Measurements from ENCODE around the gene KRT72.

Gene KRT72

DNA sequence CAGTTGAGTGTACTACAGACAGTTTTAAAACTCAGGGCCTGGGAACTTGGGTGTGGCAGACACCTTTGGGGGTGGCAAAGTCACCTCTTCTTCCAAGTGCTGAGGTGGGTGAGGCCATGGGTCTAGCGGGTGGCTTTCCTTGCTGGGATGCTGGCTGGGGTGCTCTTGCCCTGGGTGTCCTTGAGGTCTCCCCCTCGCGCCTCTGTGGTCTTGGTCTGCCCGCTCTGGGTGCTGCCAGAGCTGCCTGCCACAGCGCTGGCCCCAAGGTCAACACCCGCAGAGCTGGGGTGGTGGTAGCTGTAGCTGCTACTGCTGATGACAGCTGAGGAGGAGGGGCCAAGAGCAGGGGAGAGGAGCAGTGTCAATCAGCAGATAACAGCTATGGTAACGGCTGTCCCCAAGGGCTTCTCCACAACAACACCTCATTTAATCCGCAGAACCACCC is 34.4 kb downstream of the KRT72 start:
- Histone ChIP-seq H3K4me1 (ENCODE audit: control insufficient read depth, low read length) (no peaks in the 10 kb centered on the region), H3K79me2 (ENCODE audit: control insufficient read depth, low read length) (no peaks in the 10 kb centered on the region), H3K36me3 (ENCODE audit: control insufficient read depth, low read length) (no peaks in the 10 kb centered on the region), H3K4me2 (ENCODE audit: low read length) (no peak overlapping the region), H3K4me3 (ENCODE audit: low read length) (no peak overlapping the region), H3K27ac (ENCODE audit: low read depth, low read length) (no peak overlapping the region), H3K9me3 (ENCODE audit: control insufficient read depth, insufficient read depth, low read length) (no peaks in the 10 kb centered on the region), H4K20me1 (ENCODE audit: control insufficient read depth, insufficient read depth, low read depth, low read length) (no peaks in the 10 kb centered on the region), H3F3A (ENCODE audit: control insufficient read depth, insufficient read depth) (no peaks in the 10 kb centered on the region), H3K9me2 (replicated peaks; ENCODE audit: control insufficient read depth, low read length) (no peaks in the 10 kb centered on the region), H3K27me3 (ENCODE audit: control insufficient read depth, low read length) (peaks cover 15% of the 10 kb centered on the region; the same call in 1 of the 2 replicates)
- TF ChIP-seq, protein P1, sequence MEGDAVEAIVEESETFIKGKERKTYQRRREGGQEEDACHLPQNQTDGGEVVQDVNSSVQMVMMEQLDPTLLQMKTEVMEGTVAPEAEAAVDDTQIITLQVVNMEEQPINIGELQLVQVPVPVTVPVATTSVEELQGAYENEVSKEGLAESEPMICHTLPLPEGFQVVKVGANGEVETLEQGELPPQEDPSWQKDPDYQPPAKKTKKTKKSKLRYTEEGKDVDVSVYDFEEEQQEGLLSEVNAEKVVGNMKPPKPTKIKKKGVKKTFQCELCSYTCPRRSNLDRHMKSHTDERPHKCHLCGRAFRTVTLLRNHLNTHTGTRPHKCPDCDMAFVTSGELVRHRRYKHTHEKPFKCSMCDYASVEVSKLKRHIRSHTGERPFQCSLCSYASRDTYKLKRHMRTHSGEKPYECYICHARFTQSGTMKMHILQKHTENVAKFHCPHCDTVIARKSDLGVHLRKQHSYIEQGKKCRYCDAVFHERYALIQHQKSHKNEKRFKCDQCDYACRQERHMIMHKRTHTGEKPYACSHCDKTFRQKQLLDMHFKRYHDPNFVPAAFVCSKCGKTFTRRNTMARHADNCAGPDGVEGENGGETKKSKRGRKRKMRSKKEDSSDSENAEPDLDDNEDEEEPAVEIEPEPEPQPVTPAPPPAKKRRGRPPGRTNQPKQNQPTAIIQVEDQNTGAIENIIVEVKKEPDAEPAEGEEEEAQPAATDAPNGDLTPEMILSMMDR (IDR thresholded peaks at IDR 0.05; ENCODE audit: low read depth, low read length, poor library complexity, severe bottlenecking): no peak

DNA sequence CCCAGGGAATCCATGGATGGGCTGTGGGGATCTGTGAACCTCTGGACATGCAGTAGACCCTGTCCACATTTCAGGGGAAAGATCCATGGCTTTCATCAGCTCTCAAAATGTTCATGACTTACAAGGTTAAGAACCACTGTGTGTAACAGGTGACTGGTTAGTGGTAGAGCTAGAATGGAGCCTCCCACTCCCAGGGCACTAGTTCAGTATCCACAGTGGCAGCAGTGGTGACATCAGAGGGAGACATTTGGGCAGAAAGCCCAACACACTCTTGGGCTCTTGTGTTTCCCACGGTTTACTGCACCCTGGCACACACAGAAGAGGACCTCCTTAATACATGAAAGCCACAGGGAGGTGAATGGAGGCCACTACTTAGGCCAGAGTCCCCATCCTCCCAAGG is 36.7 kb downstream of the KRT72 start:
- Histone ChIP-seq H3K4me2 (ENCODE audit: low read length) (no peak overlapping the region), H3K36me3 (ENCODE audit: control insufficient read depth, low read length) (no peaks in the 10 kb centered on the region), H3K27me3 (ENCODE audit: control insufficient read depth, low read length) (peaks cover 12% of the 10 kb centered on the region; the same call in 1 of the 2 replicates), H3K4me1 (ENCODE audit: control insufficient read depth, low read length) (no peaks in the 10 kb centered on the region), H3K9me2 (replicated peaks; ENCODE audit: control insufficient read depth, low read length) (no peaks in the 10 kb centered on the region), H3K79me2 (ENCODE audit: control insufficient read depth, low read length) (no peaks in the 10 kb centered on the region), H3K9me3 (ENCODE audit: control insufficient read depth, insufficient read depth, low read length) (no peaks in the 10 kb centered on the region), H3K4me3 (ENCODE audit: low read length) (no peak overlapping the region), H3F3A (ENCODE audit: control insufficient read depth, insufficient read depth) (no peaks in the 10 kb centered on the region), H4K20me1 (ENCODE audit: control insufficient read depth, insufficient read depth, low read depth, low read length) (no peaks in the 10 kb centered on the region), H3K27ac (ENCODE audit: low read depth, low read length) (no peak overlapping the region)
- TF ChIP-seq EZH2phosphoT487 (IDR thresholded peaks at IDR 0.05; ENCODE audit: borderline replicate concordance, low read length): no peak
- TF ChIP-seq, protein P1 (IDR thresholded peaks at IDR 0.05; ENCODE audit: low read depth, low read length, poor library complexity, severe bottlenecking): no peak

DNA sequence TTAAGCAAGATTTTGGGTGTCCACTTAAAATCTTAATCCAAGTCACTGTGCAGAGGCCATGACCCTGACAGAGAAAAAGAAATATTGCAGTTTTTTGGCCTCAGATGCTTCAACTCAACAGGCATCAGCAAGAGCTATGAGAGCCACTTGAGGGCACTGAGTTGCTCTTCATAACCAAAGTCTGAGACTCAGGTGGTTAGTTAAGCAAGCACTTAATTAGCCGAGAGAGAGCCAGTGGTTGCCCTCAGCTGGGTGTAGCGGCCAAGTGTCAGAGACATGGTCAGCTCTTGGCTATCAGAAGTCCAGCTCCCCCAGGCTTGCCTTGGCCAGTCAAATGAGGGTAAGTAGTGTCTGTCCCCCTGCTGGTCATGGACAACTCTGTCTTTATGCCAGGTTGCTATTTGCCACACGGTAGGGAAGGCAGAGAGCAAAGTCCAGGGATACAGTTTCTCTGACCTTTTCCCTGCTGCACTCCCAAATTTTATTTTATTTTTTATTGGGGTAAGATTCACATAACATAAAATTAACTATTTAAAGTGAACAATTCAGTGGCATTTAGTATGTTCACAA is 39.3 kb downstream of the KRT72 start:
- Histone ChIP-seq H3K9me3 (ENCODE audit: control insufficient read depth, insufficient read depth, low read length) (no peaks in the 10 kb centered on the region), H3K4me2 (ENCODE audit: low read length) (no peak overlapping the region), H3K4me3 (ENCODE audit: low read length) (no peak overlapping the region), H4K20me1 (ENCODE audit: control insufficient read depth, insufficient read depth, low read depth, low read length) (no peaks in the 10 kb centered on the region), H3K27me3 (ENCODE audit: control insufficient read depth, low read length) (peaks cover 12% of the 10 kb centered on the region; the same call in 1 of the 2 replicates), H3K79me2 (ENCODE audit: control insufficient read depth, low read length) (no peaks in the 10 kb centered on the region), H3K36me3 (ENCODE audit: control insufficient read depth, low read length) (no peaks in the 10 kb centered on the region), H3K27ac (ENCODE audit: low read depth, low read length) (no peak overlapping the region), H3F3A (ENCODE audit: control insufficient read depth, insufficient read depth) (no peaks in the 10 kb centered on the region), H3K4me1 (ENCODE audit: control insufficient read depth, low read length) (no peaks in the 10 kb centered on the region), H3K9me2 (replicated peaks; ENCODE audit: control insufficient read depth, low read length) (no peaks in the 10 kb centered on the region)
- TF ChIP-seq, protein P1 (IDR thresholded peaks at IDR 0.05; ENCODE audit: low read depth, low read length, poor library complexity, severe bottlenecking): no peak
- no peak for TF ChIP-seq EZH2phosphoT487 (IDR thresholded peaks at IDR 0.05; ENCODE audit: borderline replicate concordance, low read length)

All from DOHH2 (cell line).